Transverse colon (tissue), 4 donors: ENCODE data around the gene USP24. TPM values are rescaled to one million over a fixed set of nuclear protein-coding genes. Genes with fewer than 3 reads are reported as not detected.

Experiments
- DNase-seq: peaks from one replicate; pipeline ENCODE4 v3.0.0-alpha.2; 2019
- H3K27ac ChIP-seq, 4 donors: fragments of 200-600 bp; sonication (generic); 2 replicates each; pipeline ENCODE4 v1.5.1; 2016 to 2018; ENCODE audit warnings: inconsistent platforms in 4 of 4
- H3K27me3 ChIP-seq: fragments of 200-600 bp; sonication (generic); 2 replicates; pipeline ENCODE4 v1.5.1; 2017; ENCODE audit warnings: inconsistent platforms
- H3K36me3 ChIP-seq, 4 donors: fragments of 200-600 bp; sonication (generic); 2 replicates each; pipeline ENCODE4 v1.5.1; 2017 to 2019; ENCODE audit warnings: inconsistent platforms in 4 of 4
- H3K4me1 ChIP-seq, 4 donors: fragments of 200-600 bp; sonication (generic); 2 replicates each; pipeline ENCODE4 v1.5.1; 2017 to 2020; ENCODE audit warnings: inconsistent platforms in 4 of 4
- H3K4me3 ChIP-seq, 4 donors: fragments of 200-600 bp; sonication (generic); 1 replicate in 1 of 4; 2 replicates in 3 of 4; pipeline versions ENCODE4 v1.5.1 to v1.6.1; 2017 to 2019; ENCODE audit warnings: inconsistent platforms in 4 of 4
- H3K9me3 ChIP-seq, 2 donors: fragments of 200-600 bp; sonication (generic); 2 replicates each; pipeline ENCODE4 v1.5.1; 2017 to 2019; ENCODE audit warnings: inconsistent platforms in 2 of 2
- EP300 ChIP-seq: sonication (generic); formaldehyde crosslinking; IDR thresholded peaks from one replicate; pipeline ENCODE4 v1.6.1; 2017; ENCODE audit warnings: antibody characterized with exemption, low read depth
- POLR2A ChIP-seq: fragments of 450-650 bp; IDR thresholded peaks from one replicate; pipeline ENCODE4 v1.6.1; 2016; ENCODE audit warnings: antibody characterized with exemption, mild to moderate bottlenecking, moderate library complexity
- POLR2AphosphoS5 ChIP-seq, 3 donors: sonication (generic); formaldehyde crosslinking; IDR thresholded peaks; one replicate each; pipeline ENCODE4 v1.6.1; 2016; ENCODE audit warnings: antibody characterized with exemption in 3 of 3
- WGBS, 2 donors: methylation state at CpG; one replicate each; pipeline ENCODE4 v1.1.5; 2018; ENCODE audit warnings: low coverage in 1 of 2; 5-methylcytosine and 5-hydroxymethylcytosine counted together
- in situ Hi-C, 4 donors: fragments of 200-750 bp; cut with MboI; loops; one replicate each; pipeline versions ENCODE4 v1.15.0 to v1.15.1; 2017; ENCODE audit warnings: low sequenced_read_pairs in 3 of 4, low pct_ligation_motif_present in 1 of 4, low pct_unique_long_range_greater_than_20kb in 1 of 4
- intact Hi-C: fragments of 100-400 bp; cut with DNase I; formaldehyde crosslinking; loops from one replicate; pipeline ENCODE4 v1.15.1; 2023; ENCODE audit warnings: low total_unique reads
- total RNA-seq, 4 donors: library from RNA; depleted of rRNA; stranded (reverse); fragments of >200 nt; gene quantifications; one replicate each; pipeline ENCODE4 v1.1.0, GENCODE V29; 2016
- TF ChIP-seq, protein P1 (sequence below), 5 experiments: fragments of 200-600 bp in 3 of 5; fragments of 450-650 bp in 2 of 5; sonication (generic) in 3 of 5; IDR thresholded peaks; 1 replicate in 2 of 5; 2 replicates in 3 of 5; pipeline ENCODE4 v1.5.1; 2016 to 2017; ENCODE audit warnings: antibody characterized with exemption in 5 of 5, inconsistent platforms in 3 of 5, mild to moderate bottlenecking in 2 of 5, moderate library complexity in 1 of 5

The USP24 gene
- total RNA-seq, 4 donors from 2014 or later: 30.7 to 79.4 (median 48.9) TPM

DNA sequence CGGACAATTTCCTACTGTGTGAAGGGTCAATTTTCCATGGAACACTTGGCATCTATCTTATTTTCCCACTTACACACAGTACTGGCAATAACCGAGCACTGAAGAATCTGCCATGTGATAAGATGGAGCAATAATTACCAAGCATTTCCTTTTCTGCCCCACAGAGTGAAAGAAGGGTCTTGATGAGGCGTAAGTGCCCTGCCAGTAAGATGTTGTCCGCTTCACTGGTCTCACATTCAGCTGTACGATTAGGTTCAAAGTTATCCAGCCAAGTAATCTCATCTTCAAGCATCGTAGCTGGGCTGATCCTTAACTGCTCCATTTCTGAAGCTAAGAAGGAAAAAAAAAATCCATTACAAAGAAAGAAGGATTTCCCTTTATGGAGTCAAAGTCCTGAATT is 108.1 kb downstream of the USP24 start:
- Histone ChIP-seq H3K36me3 (peaks cover 0 to 79% (median 28%) of the 10 kb centered on the region in 4 donors), H3K27me3 (no peaks in the 10 kb centered on the region), H3K27ac (no peak overlapping the region), H3K4me3 (no peak overlapping the region), H3K4me1 (no peaks in the 10 kb centered on the region), H3K9me3 (no peaks in the 10 kb centered on the region)
- no peak for DNase-seq
- TF ChIP-seq, protein P1, sequence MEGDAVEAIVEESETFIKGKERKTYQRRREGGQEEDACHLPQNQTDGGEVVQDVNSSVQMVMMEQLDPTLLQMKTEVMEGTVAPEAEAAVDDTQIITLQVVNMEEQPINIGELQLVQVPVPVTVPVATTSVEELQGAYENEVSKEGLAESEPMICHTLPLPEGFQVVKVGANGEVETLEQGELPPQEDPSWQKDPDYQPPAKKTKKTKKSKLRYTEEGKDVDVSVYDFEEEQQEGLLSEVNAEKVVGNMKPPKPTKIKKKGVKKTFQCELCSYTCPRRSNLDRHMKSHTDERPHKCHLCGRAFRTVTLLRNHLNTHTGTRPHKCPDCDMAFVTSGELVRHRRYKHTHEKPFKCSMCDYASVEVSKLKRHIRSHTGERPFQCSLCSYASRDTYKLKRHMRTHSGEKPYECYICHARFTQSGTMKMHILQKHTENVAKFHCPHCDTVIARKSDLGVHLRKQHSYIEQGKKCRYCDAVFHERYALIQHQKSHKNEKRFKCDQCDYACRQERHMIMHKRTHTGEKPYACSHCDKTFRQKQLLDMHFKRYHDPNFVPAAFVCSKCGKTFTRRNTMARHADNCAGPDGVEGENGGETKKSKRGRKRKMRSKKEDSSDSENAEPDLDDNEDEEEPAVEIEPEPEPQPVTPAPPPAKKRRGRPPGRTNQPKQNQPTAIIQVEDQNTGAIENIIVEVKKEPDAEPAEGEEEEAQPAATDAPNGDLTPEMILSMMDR (IDR thresholded peaks at IDR 0.05): no peak
- TF ChIP-seq EP300 (no peak), POLR2A (no peak), POLR2AphosphoS5 (IDR thresholded peaks at IDR 0.05) (no peak)
- in situ Hi-C loops (no loop called here), intact Hi-C loops (no loop called here)
- 76 to 82% methylated on average over 6 of the region's 6 CpGs for WGBS, 2 donors

DNA sequence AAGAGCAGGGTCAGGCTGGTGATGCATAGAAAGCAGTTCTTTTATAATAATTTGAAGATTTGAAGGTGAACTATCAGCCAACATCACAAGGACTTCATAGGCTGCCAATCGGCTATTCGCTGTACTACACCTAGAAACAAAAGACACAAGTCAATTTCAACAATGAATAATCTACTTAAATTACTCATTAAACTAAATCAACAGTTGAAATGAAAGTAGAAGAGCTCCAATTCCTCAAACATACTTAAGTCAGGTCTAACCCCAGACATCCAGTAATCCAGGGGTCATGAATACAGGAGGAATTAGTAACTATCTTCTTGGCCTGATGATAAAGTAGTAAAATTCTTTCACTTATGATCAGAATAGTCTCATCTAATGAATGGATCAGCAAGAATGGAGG is 111.3 kb downstream of the USP24 start:
- 89 to 92% methylated on average over 2 of the region's 2 CpGs for WGBS, 2 donors
- in situ Hi-C loops (no loop called here), intact Hi-C loops (no loop called here)
- TF ChIP-seq EP300: no peak
- no peak for TF ChIP-seq POLR2A
- TF ChIP-seq POLR2AphosphoS5 (IDR thresholded peaks at IDR 0.05): no peak
- TF ChIP-seq, protein P1 (IDR thresholded peaks at IDR 0.05): no peak
- Histone ChIP-seq H3K4me1 (no peaks in the 10 kb centered on the region), H3K4me3 (no peak overlapping the region), H3K27ac (no peak overlapping the region), H3K27me3 (no peaks in the 10 kb centered on the region), H3K36me3 (peaks cover 0 to 90% (median 27%) of the 10 kb centered on the region in 4 donors), H3K9me3 (no peaks in the 10 kb centered on the region)
- DNase-seq: no peak

DNA sequence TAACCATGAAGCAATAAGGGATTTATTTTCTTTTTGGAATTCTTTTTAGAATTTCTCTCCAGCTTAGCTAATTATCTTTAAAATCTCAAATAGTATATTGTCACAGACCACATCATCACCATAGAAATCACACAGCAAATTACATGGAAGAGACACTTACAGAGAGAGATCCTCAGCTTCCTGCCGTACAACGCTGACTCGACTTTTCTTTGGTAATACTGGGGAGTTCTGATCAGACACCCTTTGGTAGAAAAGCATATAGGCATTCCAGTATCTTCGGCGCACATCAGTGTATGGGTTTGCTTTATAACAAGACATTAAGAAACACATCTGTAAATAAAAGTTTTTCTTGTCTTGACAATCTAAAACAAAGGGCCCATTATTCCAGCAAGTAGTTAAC is 120.1 kb downstream of the USP24 start:
- TF ChIP-seq POLR2A (no peak), EP300 (no peak), POLR2AphosphoS5 (IDR thresholded peaks at IDR 0.05) (no peak)
- TF ChIP-seq, protein P1 (IDR thresholded peaks at IDR 0.05): no peak
- H3K9me3 ChIP-seq: no peaks in the 10 kb centered on the region
- no peak overlapping the region for H3K4me3 ChIP-seq
- H3K27ac ChIP-seq: no peak overlapping the region
- no peaks in the 10 kb centered on the region for H3K27me3 ChIP-seq
- 94 to 97% methylated on average over 5 of the region's 5 CpGs for WGBS, 2 donors
- in situ Hi-C loops: no loop called here
- peaks cover 0 to 95% (median 46%) of the 10 kb centered on the region in 4 donors for H3K36me3 ChIP-seq
- intact Hi-C loops: no loop called here
- no peaks in the 10 kb centered on the region for H3K4me1 ChIP-seq
- DNase-seq: no peak

DNA sequence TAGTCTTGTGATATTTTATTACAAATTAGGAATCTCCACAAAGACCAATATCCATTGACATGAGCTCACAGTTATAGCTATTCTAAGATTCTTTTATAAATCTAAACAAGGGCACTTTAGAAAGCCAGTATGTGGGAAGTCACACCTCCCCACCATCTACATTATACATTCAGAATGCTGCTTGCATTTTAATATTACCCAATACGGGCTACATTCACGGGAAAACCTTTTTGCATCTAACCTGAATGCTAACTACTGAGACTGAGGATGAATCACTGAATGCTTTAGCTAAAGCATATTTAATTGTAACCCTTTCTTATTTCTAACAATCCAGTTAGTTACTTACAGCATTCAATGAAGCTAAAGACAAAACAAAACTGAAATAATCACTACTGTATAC is 122.7 kb downstream of the USP24 start:
- no peak overlapping the region for H3K27ac ChIP-seq
- no peak for DNase-seq
- no peaks in the 10 kb centered on the region for H3K9me3 ChIP-seq
- H3K4me3 ChIP-seq: no peak overlapping the region
- in situ Hi-C loops: no loop called here
- WGBS, 2 donors: 91 to 94% methylated on average over 2 of the region's 2 CpGs
- TF ChIP-seq, protein P1 (IDR thresholded peaks at IDR 0.05): no peak
- TF ChIP-seq EP300: no peak
- TF ChIP-seq POLR2A: no peak
- no peak for TF ChIP-seq POLR2AphosphoS5 (IDR thresholded peaks at IDR 0.05)
- peaks cover 0 to 95% (median 43%) of the 10 kb centered on the region in 4 donors for H3K36me3 ChIP-seq
- intact Hi-C loops: no loop called here
- no peaks in the 10 kb centered on the region for H3K4me1 ChIP-seq
- no peaks in the 10 kb centered on the region for H3K27me3 ChIP-seq
